Type B pancreatic cell (in vitro differentiated cells): ENCODE data around the gene JTB. TPM values are rescaled to one million over a fixed set of nuclear protein-coding genes. Genes with fewer than 3 reads are reported as not detected.
A peak's percentile ranks its signal among the peaks of the same experiment; 100 is the strongest.
"Not testable (repeated sequence)": the region's sequence is repeated elsewhere in the genome, so short reads cannot be mapped to it uniquely, and the experiment has no call there.

Source experiments
- DNase-seq: peaks from one replicate; pipeline ENCODE4 v3.0.0; 2021; ENCODE audit warnings: mixed read lengths; ENCODE audit not compliant: unreplicated experiment; ENCODE audit errors: extremely low spot score
- H3K27ac Mint-ChIP-seq: 2 replicates; pipeline ENCODE4 v1.8.0; 2021; ENCODE audit warnings: mild to moderate bottlenecking, mixed read lengths
- H3K27me3 Mint-ChIP-seq: 2 replicates; pipeline ENCODE4 v1.8.0; 2021; ENCODE audit warnings: mixed read lengths
- H3K36me3 Mint-ChIP-seq: 2 replicates; pipeline ENCODE4 v1.8.0; 2021; ENCODE audit warnings: mixed read lengths
- H3K4me1 Mint-ChIP-seq: one replicate; pipeline ENCODE4 v1.8.0; 2021; ENCODE audit warnings: mixed read lengths; ENCODE audit not compliant: unreplicated experiment
- H3K4me3 Mint-ChIP-seq: 2 replicates; pipeline ENCODE4 v1.8.0; 2021; ENCODE audit warnings: mild to moderate bottlenecking, mixed read lengths
- H3K9me3 Mint-ChIP-seq: 2 replicates; pipeline ENCODE4 v1.8.0; 2021; ENCODE audit warnings: mixed read lengths
- CTCF ChIP-seq: fragments of 200-600 bp; sonication (generic); conservative IDR thresholded peaks from 2 replicates; pipeline ENCODE4 v1.5.0; 2021; ENCODE audit warnings: antibody characterized with exemption, mild to moderate bottlenecking
- total RNA-seq: library from RNA; stranded (reverse); gene quantifications from 2 replicates; pipeline ENCODE4 v1.2.1, GENCODE V29; 2021; ENCODE audit warnings: low replicate concordance

Gene JTB
- total RNA-seq, 1 donor from 2014 or later = 99.2 TPM

- peaks cover 23% of the 10 kb centered on the region for H3K4me1 Mint-ChIP-seq
- DNase-seq = no peak
- no peak for TF ChIP-seq CTCF
- no peaks in the 10 kb centered on the region for H3K27me3 Mint-ChIP-seq
- H3K27ac Mint-ChIP-seq = peak overlapping the region; percentile 86
- H3K36me3 Mint-ChIP-seq = peaks cover 11% of the 10 kb centered on the region
- H3K9me3 Mint-ChIP-seq = peaks cover 2% of the 10 kb centered on the region
- H3K4me3 Mint-ChIP-seq = peak overlapping the region; percentile 97
Measured at GRCh38 chr1:153985341-153985912, 8.0 kb upstream of the JTB start.

- peaks cover 10% of the 10 kb centered on the region for H3K36me3 Mint-ChIP-seq
- TF ChIP-seq CTCF = no peak
- H3K27me3 Mint-ChIP-seq = no peaks in the 10 kb centered on the region
- no peaks in the 10 kb centered on the region for H3K9me3 Mint-ChIP-seq
- H3K27ac Mint-ChIP-seq = no peak overlapping the region
- H3K4me3 Mint-ChIP-seq = peak overlapping the region; percentile 75
- no peak for DNase-seq
- H3K4me1 Mint-ChIP-seq = peaks cover 20% of the 10 kb centered on the region
Measured at GRCh38 chr1:153984123-153984894, 6.8 kb upstream of the JTB start.

- Mint-ChIP-seq H3K36me3 (peaks cover 14% of the 10 kb centered on the region), H3K4me1 (peaks cover 26% of the 10 kb centered on the region)
- H3K27me3 Mint-ChIP-seq, H3K27ac Mint-ChIP-seq, H3K9me3 Mint-ChIP-seq, H3K4me3 Mint-ChIP-seq, DNase-seq: not testable (repeated sequence)
Measured at GRCh38 chr1:153981735-153982134, 4.3 kb upstream of the JTB start.

GRCh38 chr1:153979091-153979490 is 1.6 kb upstream of the JTB start:
- not testable (repeated sequence) for H3K27ac Mint-ChIP-seq, H3K9me3 Mint-ChIP-seq, H3K27me3 Mint-ChIP-seq, DNase-seq
- peak overlapping the region; percentile 99 for H3K4me3 Mint-ChIP-seq
- peaks cover 17% of the 10 kb centered on the region for H3K4me1 Mint-ChIP-seq
- peaks cover 24% of the 10 kb centered on the region for H3K36me3 Mint-ChIP-seq

GRCh38 chr1:153978274-153978909 is 918 bp upstream of the JTB start:
- Mint-ChIP-seq H3K4me1 (peaks cover 17% of the 10 kb centered on the region), H3K27ac (peak overlapping the region; percentile 95)

GRCh38 chr1:153976819-153977249 is 640 bp downstream of the JTB start:
- no peaks in the 10 kb centered on the region for H3K9me3 Mint-ChIP-seq
- H3K4me3 Mint-ChIP-seq = peak overlapping the region; percentile 99
- TF ChIP-seq CTCF = no peak
- no peak for DNase-seq
- peaks cover 17% of the 10 kb centered on the region for H3K4me1 Mint-ChIP-seq
- H3K36me3 Mint-ChIP-seq = peaks cover 17% of the 10 kb centered on the region
- H3K27me3 Mint-ChIP-seq = no peaks in the 10 kb centered on the region
- peak overlapping the region; percentile 95 for H3K27ac Mint-ChIP-seq

More at GRCh38 chr1:153978274-153978909, 918 bp upstream of the JTB start:
- H3K27me3 Mint-ChIP-seq = no peaks in the 10 kb centered on the region
- no peak for TF ChIP-seq CTCF
- H3K36me3 Mint-ChIP-seq = peaks cover 24% of the 10 kb centered on the region
- no peaks in the 10 kb centered on the region for H3K9me3 Mint-ChIP-seq
- peak overlapping the region; percentile 99 for H3K4me3 Mint-ChIP-seq
- no peak for DNase-seq
